Left ventricle myocardium inferior (tissue), 1 donor: ENCODE data around the gene CHRM1. TPM values are rescaled to one million over a fixed set of nuclear protein-coding genes. Genes with fewer than 3 reads are reported as not detected.

Source experiments
- DNase-seq: peaks from one replicate; pipeline ENCODE4 v3.0.0-alpha.2; 2020
- H3K27ac ChIP-seq: fragments of 200-600 bp; replicated peaks from 2 replicates; pipeline ENCODE4 v1.8.0; 2021
- H3K27me3 ChIP-seq: fragments of 200-600 bp; 2 replicates; pipeline ENCODE4 v1.8.0; 2021; ENCODE audit warnings: low read depth
- H3K36me3 ChIP-seq: fragments of 200-600 bp; 2 replicates; pipeline ENCODE4 v1.8.0; 2021
- H3K4me1 ChIP-seq: fragments of 200-600 bp; 2 replicates; pipeline ENCODE4 v1.8.0; 2021
- H3K4me3 ChIP-seq: fragments of 200-600 bp; 2 replicates; pipeline ENCODE4 v1.8.0; 2021; ENCODE audit warnings: mild to moderate bottlenecking, moderate library complexity
- H3K9me3 ChIP-seq: fragments of 200-600 bp; replicated peaks from 2 replicates; pipeline ENCODE4 v1.8.0; 2021
- intact Hi-C: fragments of 100-400 bp; cut with micrococcal nuclease; formaldehyde crosslinking; loops from one replicate; pipeline ENCODE4 v1.11.0; 2022
- total RNA-seq: library from RNA; stranded (reverse); fragmentation: NEBNext Ultra II Directional; extraction: Animal tissue kit (Norgen Biotek cat#: 25700); gene quantifications from one replicate; pipeline ENCODE4 v1.2.1, GENCODE V29; 2021
- TF ChIP-seq, protein P1 (sequence below): fragments of 200-600 bp; IDR thresholded peaks from 2 replicates; pipeline ENCODE4 v1.8.0; 2021; ENCODE audit warnings: antibody characterized with exemption, mild to moderate bottlenecking, borderline replicate concordance
- donor health status: DM: no; HTN: yes; CAD: no; lungs with severe emphysema.

Gene CHRM1
- total RNA-seq, 1 donor from 2014 or later, result not detected

- Histone ChIP-seq H3K4me3 (no peak overlapping the region), H3K36me3 (peaks cover 64% of the 10 kb centered on the region), H3K27me3 (no peaks in the 10 kb centered on the region), H3K27ac (no peak overlapping the region), H3K9me3 (no peaks in the 10 kb centered on the region), H3K4me1 (peaks cover 49% of the 10 kb centered on the region)
- no peak for DNase-seq
- TF ChIP-seq, protein P1, sequence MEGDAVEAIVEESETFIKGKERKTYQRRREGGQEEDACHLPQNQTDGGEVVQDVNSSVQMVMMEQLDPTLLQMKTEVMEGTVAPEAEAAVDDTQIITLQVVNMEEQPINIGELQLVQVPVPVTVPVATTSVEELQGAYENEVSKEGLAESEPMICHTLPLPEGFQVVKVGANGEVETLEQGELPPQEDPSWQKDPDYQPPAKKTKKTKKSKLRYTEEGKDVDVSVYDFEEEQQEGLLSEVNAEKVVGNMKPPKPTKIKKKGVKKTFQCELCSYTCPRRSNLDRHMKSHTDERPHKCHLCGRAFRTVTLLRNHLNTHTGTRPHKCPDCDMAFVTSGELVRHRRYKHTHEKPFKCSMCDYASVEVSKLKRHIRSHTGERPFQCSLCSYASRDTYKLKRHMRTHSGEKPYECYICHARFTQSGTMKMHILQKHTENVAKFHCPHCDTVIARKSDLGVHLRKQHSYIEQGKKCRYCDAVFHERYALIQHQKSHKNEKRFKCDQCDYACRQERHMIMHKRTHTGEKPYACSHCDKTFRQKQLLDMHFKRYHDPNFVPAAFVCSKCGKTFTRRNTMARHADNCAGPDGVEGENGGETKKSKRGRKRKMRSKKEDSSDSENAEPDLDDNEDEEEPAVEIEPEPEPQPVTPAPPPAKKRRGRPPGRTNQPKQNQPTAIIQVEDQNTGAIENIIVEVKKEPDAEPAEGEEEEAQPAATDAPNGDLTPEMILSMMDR, result no peak
- intact Hi-C loops, result no loop called here
Observed at GRCh38 chr11:62888406-62888805, 32.8 kb downstream of the CHRM1 start.

DNA sequence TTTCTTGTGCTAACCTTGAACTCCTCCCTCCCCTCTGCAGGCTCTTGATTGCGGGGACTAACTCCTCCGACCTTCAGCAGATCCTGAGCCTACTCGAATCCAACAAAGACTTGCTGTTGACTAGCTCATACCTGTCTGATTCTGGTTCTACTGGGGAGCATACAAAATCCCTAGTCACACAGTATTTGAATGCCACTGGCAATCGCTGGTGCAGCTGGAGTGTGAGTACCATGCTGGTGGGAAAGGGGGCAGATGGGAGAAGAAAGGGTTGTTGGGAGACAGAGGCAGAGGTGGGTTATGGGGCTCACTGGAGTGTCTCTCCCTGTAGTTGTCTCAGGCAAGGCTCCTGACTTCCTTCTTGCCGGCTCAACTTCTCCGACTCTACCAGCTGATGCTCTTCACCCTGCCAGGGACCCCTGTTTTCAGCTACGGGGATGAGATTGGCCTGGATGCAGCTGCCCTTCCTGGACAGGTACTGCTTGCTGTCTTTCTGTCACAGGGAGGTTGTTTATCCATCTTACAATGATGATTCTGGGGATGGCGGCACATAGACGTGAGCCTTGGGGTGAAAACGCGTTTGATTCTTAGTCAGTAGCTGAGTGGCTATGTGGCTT, 35.9 kb downstream of the CHRM1 start:
- peaks cover 74% of the 10 kb centered on the region for H3K36me3 ChIP-seq
- TF ChIP-seq, protein P1, result no peak
- no peaks in the 10 kb centered on the region for H3K27me3 ChIP-seq
- H3K9me3 ChIP-seq, result no peaks in the 10 kb centered on the region
- intact Hi-C loops, result no loop called here
- H3K4me3 ChIP-seq, result no peak overlapping the region
- no peak overlapping the region for H3K27ac ChIP-seq
- DNase-seq, result no peak
- peaks cover 69% of the 10 kb centered on the region for H3K4me1 ChIP-seq

- Histone ChIP-seq H3K4me3 (peak overlapping the region; percentile 90), H3K27me3 (no peaks in the 10 kb centered on the region), H3K9me3 (no peaks in the 10 kb centered on the region), H3K27ac (peak overlapping the region; percentile 99), H3K4me1 (peaks cover 67% of the 10 kb centered on the region), H3K36me3 (peaks cover 63% of the 10 kb centered on the region)
- TF ChIP-seq, protein P1, result no peak
- intact Hi-C loops, result no loop called here
- no peak for DNase-seq
Observed at GRCh38 chr11:62883673-62884072, 37.5 kb downstream of the CHRM1 start.

- Histone ChIP-seq H3K36me3 (peaks cover 56% of the 10 kb centered on the region), H3K4me1 (peaks cover 63% of the 10 kb centered on the region), H3K27me3 (no peaks in the 10 kb centered on the region), H3K9me3 (no peaks in the 10 kb centered on the region), H3K27ac (peak overlapping the region; percentile 99), H3K4me3 (peak overlapping the region; percentile 90)
- TF ChIP-seq, protein P1, result no peak
- no peak for DNase-seq
- intact Hi-C loops, result no loop called here
Observed at GRCh38 chr11:62882788-62883501, 38.2 kb downstream of the CHRM1 start.

GRCh38 chr11:62882431-62882749, 38.8 kb downstream of the CHRM1 start:
- TF ChIP-seq, protein P1, result no peak
- H3K9me3 ChIP-seq, result no peaks in the 10 kb centered on the region
- peaks cover 63% of the 10 kb centered on the region for H3K4me1 ChIP-seq
- H3K27me3 ChIP-seq, result no peaks in the 10 kb centered on the region
- peaks cover 50% of the 10 kb centered on the region for H3K36me3 ChIP-seq
- H3K27ac ChIP-seq, result peak overlapping the region; percentile 99
- DNase-seq, result no peak
- peak overlapping the region; percentile 90 for H3K4me3 ChIP-seq
- intact Hi-C loops, result no loop called here
